HG03558 (cell line): ENCODE results near the gene ADAMTSL1.

ENCODE experiments used
- ATAC-seq: cut with Tn5 transposase; IDR thresholded peaks from one replicate; pipeline ENCODE4 v1.9.1; 2021; ENCODE audit warnings: moderate number of reproducible peaks; ENCODE audit not compliant: unreplicated experiment; ENCODE audit errors: extremely low read depth

Gene ADAMTSL1

DNA sequence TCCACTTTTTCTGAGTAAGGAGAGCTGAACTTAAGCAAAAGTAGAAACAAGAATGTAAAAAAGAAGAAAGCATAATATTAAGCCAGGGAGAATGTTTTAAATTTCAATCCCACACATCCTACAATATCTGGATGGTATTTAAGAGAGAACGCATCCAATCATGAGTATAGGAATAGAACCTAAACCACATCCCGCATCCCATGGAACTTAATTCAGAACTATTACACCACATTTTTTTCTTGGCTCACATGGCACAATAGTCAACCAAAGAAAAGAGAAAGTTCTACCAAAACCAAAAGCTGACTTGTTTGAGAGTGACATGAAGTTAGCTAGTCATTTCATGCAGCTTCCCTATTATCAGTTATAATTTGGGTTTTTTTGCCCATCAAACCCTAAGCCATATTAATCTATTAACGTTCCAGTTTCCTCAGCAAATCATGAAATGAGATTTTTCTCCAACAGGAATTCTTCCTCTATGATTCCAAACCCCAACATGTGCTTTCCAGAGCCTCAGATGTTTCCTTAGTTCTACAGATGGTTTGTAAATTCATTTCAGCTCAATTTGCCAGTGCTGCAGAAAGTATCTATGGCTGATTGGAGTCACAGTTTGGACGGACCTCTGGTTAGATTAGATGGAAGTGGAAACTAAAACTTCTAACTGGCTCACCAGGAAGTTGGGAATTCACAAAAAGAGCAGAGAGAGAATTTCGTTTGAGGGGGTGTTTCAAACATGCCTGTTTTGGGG, 22.5 kb downstream of the ADAMTSL1 start:
- ATAC-seq: no peak

DNA sequence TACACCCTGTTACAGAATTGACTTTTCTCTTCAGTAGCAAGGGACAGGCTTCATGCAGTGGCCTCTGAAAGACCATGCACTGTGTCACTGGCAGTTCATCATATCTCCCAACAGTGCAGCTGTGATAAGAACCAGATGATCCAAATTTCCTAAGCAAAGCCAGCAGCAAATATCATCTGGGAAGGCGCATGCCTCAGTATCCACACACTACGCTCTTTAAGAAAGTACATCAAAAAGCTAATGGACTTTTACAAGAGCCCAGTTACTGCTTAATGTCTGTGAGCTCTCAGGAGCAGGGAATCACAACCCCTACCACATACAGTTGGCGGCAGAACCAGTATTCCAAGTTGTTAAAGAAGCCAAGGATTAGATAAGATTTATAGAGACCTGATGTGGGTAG, 25.1 kb downstream of the ADAMTSL1 start:
- ATAC-seq: no peak

DNA sequence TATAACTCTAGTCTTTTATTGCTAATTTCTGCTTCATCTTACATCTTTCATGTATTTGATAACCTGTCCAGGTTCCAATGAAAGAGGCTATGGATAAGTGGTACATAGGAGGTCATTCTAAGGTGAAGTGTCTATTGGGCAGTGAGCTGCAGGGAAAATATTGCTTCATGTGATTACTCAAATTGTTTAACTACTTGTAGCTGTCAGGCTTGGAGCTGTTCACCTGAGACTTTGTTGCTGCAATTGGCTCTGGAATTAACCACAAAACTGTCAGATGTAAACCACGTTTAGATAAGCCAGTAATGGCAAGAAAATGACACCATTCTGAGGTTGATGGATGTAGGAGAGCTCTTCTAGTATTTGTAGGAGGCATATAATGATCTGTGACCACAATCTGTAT, 26.0 kb downstream of the ADAMTSL1 start:
- no peak for ATAC-seq

DNA sequence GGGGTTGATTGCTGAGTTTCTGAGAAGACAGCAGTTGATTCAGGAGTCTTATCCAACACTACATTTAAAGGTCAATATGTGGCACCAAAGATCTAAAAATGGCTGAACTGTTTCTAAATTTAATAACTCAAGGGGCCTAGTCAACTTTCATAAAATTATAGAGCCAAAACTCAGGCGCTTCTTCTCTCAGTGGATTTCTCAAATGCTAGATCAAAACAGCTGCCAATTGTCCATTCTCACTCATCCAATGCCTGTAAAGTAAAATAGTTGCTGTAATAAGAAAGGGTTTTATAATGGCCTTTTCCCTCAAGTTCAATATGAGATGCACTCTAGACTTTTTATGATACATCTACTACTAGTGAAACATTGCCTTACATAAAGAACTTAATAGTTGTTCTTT, 26.5 kb downstream of the ADAMTSL1 start:
- ATAC-seq: no peak

DNA sequence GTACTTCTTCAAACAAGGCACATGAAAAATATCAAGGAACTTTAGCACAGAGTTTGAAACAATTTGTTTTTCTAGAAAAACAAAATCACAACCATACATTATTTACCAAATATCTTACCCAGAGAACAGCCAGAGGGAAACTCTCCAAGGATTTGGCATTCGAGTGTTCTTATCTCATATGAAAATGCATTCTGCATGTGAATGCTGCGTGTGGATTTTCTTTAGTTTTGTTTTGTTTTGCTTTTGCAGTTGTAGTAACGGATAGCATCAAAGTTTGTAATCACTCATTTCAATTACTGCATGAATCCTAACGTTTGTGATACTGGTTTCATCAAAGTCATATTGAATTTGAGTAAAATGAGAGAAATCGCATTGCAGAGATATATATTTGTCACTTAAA, 28.0 kb downstream of the ADAMTSL1 start:
- no peak for ATAC-seq

DNA sequence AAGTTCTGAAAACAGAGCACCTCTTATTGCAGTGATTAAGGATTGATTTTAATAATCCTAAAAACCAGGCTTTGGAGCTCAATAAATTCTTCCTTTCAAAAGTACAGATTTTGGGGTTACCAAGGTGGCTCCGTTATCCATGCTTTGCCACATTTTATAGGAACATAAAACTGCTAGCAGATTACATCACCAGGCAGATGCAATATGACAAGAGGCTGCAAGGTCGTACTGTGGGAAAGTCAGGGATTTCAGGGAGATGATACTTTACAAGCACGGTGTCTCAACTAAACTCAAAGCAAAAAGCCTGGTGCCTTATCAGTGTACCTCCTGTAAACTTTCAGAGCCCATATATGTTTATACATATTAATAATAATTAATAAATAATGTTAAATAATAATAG, 28.6 kb downstream of the ADAMTSL1 start:
- ATAC-seq: no peak

DNA sequence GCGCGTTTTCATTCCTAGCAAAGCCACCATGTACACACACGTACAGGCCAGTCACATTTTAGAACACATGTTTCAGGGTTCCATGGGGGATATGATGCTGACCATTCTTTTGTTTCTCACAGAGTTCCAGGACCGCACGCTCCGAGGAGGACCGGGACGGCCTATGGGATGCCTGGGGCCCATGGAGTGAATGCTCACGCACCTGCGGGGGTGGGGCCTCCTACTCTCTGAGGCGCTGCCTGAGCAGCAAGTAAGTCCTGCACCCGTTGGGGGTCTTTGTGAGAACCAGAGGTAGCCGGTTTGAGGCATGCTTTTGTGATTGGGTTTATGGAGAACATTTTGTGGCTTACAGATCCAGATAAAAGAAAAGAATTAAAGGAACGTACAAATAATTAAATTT, 30.8 kb downstream of the ADAMTSL1 start:
- ATAC-seq: no peak

DNA sequence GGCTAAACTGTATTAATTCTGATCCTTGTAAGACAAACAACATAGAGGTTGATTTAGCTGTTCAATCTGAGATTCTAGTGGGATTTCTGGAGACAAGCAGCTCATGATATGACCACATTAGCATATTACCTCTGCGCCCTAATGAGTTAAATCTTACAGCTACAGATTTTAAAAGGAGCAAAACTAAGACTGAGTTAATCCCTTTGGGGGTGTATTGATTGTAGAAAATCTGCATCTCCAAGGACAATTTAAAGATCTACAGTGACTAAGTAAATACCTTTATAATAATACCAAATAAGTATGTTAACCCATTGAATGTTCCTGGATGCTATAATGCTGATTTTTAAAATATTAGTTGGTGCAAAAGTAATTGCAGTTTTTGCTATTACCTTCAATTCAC, 33.2 kb downstream of the ADAMTSL1 start:
- no peak for ATAC-seq

DNA sequence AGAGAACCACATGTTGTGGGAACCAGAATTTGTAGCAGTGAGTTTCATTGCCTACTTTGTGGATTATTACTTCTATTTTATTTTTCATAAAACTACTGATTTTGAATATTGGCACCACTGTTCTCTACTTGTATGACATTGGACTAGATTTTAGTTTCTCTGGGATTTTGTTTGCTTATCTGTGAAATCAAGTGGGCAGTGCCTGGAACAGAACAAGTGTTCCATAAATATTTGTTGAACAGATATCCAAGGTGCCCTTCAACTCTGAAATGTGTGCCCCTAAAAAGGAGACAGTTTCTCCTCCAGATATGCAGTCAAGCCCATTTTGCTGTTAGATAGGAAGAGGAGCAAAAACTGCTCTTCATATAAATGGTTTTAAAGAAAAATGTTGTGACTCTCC, 42.6 kb downstream of the ADAMTSL1 start:
- ATAC-seq: no peak

DNA sequence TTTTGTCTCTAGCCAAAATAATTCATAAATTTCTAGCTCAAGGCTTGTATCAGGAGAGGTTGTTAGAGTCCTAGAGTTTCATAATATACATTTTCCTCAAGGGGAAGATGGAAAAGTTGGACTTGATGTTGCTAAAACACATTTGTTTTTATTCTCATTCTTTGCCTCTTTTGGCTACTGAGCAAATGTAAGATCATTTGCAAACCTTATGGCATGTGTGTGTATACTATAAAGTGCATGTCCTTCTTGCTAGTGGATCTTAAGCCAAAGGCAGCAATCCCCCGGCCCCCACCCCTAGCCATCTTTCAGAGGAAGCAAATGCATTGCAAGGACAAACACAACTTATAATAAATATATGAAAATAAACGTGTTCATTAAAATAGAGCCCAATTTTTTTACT, 43.0 kb downstream of the ADAMTSL1 start:
- no peak for ATAC-seq

DNA sequence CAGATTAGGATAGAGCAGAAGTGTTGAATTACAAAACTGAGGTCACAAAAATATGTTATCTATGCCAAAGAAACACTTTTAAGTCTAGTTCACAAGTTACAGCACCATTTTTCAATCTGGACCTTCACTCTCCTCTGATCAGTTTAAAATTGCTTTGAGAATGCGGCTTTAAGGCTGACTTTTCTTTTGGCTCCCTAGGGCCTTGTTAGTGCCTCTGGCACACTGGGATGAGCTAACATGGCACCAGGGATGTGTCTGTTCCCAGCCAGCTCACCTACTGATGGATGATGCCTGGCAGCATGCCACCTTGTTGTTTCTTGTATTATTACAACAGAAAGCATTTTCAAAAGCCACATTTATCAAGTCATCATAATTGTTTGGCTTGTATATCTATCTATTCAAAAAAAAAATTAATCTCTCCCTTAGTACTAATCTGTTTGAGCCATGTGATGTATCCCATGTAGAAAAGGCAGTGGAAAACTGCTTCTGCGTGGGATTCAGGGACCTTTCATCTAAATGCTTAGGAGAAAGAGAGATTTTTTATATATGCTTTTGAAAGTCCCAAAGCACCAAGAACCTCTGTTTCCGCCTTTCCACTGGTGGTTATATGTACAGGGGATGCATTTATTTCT, 46.6 kb downstream of the ADAMTSL1 start:
- no peak for ATAC-seq

DNA sequence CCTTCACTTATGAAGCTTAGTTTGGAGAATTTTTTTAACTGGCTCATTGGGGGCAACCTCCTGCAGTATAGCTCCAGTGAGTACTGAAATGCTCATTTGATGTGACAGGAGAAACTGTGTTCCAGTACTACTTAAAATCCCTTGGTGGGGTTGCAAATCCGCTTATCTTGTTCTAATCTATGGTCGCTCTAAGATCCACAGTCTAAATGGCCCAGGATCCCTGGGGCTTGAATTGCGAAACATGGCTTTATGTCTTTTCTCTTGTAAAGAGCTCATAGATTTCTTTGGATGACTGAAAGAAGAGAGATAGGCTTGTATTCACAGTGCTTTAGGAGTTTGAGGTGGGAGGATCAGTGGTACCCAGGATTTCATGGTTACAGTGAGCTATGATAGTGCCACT, 52.7 kb downstream of the ADAMTSL1 start:
- no peak for ATAC-seq

DNA sequence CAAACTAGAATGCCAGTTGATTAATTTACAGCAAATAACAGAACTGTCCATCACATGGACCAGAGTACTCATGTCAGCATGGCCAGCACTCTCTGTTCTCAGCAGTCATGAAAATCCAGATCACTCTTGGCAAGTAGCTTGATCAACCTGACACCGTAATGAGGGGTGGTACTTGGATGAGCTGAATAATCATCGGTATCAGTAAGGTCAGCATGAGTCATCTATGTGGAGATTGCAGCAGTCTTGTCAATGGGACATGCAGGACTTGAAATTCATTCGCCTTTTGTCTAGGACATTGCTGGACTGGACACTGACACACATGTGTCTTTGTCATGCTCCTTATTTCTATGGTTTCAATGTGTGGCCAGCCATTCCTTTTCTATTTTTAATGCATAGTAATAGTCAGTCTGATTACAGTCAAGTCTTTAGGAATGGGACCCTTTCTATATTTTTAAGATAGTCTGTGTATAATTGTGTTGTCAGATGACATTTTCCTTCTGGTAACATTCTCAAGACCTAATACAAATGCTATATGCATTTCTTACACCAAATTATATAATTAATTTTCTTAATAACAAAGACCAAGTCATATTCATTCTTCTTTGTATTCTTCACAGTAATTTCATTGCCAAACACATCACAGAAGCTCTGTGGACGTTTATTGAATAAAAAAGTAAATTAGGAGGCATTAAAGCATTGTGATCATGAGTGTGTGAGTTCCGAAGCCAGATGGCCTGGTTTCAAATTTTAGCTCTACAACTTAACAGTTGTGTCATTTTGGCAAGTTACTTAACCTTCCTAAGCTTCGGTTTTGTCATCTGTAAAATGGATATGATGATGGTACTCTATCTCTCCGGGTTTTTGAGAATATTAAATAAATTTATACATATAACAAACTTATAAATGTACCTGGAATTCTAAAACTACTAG, 57.4 kb downstream of the ADAMTSL1 start:
- ATAC-seq: no peak

DNA sequence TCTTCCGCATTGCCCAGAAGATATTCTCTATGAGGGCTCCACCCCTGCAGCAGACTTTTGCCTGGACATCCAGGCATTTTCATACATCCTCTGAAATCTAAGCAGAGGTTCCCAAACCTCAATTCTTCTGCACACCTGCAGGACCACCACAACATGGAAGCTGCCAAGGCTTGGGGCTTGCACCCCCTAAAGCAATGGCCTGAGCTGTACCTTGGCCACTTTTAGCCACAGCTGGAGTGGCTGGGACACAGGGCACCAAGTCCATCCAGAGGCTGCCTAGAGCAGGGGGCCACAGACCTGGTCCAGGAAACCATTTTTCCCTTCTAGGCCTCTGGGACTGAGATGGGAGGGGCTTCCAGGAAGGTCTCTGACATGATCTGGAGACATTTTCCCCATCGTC, 60.7 kb downstream of the ADAMTSL1 start:
- ATAC-seq: no peak

DNA sequence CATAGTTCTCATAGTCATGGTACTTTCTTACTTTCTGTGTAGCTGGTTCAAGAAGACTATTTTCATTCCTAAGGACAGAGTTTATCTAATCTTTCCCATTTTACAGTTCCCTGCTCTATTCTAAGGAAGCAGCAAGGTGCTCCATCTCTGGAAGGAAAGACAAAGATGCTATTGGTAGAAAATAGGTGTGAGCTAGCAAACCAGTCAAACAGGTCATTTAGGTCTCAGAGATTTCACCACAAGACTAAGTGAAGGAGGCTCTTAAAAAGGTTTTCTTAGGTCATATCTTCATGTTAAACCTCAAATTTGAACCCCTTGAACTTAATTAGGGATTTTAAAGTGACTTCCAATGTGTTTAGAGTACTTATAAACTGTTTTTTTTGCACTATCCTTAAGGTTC, 62.6 kb downstream of the ADAMTSL1 start:
- ATAC-seq: no peak

DNA sequence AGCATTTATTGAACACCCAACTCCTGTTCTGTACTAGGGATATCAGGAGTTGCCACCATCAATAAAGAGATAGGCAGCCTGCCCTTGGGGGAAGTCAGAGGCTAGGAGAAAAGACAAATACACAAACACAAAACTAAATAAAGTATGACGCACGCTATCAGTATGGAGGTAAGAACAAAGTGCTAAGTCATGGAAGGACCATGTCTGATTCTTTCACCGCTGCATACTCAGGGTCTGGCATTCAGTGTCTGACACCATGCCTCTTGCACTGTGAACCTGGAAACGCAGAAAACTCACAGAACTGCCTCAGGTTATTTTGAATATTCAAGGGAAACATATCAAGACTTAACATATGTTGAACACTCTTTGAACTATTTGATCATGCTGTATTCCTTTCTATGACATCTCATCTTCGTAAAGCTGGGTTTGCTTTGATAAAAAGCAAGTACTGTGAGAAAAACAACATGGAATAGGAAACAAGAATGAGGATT, 65.3 kb downstream of the ADAMTSL1 start:
- ATAC-seq: no peak

DNA sequence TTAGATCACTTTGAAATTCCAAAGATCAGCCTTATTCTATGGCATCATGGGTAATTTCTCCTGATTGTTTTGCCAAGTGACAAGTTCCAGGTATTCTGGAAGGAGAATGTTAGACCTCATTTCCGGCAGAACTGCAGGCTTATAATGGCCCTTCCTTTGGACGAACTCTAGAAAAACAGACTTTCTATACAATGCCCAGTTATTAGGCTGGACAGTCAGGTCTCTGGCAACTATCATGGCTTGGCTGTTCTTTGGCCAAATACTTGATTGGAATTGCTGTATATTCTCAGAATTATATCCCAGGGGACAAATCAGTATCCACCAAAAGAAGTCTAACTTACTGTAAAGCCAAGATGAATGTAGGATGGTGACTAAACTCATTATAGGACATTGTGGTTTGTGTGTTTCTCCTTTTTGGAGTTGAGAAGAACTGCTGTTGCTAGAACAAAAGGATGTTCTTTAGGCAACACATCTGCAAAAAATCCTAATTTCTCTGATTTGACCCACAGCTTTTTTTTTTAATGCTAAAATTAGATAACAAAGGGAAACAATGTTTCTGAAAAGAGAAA, 69.0 kb downstream of the ADAMTSL1 start:
- no peak for ATAC-seq

DNA sequence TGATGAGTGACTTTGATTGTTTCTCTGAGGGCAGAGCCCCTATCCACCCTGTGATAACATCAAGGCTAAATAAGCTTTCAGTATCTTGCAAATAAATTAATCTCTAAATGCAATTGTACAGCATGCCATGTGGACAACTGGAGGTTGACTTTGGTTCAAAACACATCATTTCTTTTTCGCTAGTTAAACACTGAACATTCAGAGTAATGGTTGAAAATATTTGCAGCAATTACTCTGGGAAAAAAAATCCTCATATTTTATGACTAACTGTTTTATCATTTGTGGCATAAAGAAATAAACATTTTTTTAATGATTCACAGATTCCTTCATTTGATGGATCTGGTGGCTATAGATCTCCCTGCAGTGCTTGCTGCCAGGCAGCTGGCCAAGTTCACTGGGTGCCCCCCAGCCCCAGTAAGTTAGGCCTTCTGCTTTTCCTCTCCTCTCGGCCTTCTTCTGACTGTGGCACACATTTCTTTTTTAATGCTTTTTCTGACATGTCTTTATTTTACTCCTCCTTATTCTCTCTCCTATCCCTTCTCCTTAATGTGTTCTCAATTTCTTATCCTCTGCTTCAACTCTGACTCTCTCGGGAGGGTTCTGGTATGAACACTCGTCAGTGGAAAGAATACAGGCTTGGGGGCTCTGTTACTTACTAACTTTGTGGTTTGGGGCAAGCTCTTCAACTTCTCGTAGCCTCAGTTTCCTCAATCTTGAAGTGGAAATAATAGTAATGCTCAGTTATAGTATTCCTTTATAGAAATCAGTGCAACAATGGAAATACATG, 69.6 kb downstream of the ADAMTSL1 start:
- ATAC-seq: no peak

DNA sequence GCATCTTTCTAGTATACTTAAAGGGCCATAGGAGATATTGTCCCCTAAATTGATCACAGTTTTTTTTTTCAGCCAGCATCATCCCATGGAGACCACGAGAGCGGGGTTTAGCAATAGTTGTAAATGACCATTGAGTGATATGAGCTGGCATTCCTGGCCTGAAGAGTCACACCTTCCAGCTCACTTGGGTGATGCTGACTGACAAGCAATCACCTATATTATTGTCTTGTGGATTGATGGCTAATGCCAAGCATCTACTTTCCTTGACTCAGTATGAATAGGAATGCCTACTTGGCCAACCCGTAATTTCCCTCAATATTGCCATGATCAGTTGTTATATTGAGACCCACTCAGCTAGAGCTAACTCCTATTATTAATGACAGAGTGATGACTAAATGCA, 70.5 kb downstream of the ADAMTSL1 start:
- no peak for ATAC-seq
